Stomach (tissue), 8 donors: ENCODE results near the gene FRZB. TPM values are rescaled to one million over a fixed set of nuclear protein-coding genes. Genes with fewer than 3 reads are reported as not detected.

ENCODE experiments used
- polyA plus RNA-seq, 3 donors: library from polyadenylated mRNA; stranded (reverse); fragments of 200-250 nt; gene quantifications; one replicate each; pipeline ENCODE4 v1.2.3, GENCODE V29; 2013
- small RNA-seq, 4 donors: library from RNA; depleted of rRNA; stranded (forward); fragments of <200 nt; gene quantifications; one replicate each; pipeline ENCODE3, GENCODE V24; 2016
- total RNA-seq, 5 donors: library from RNA; depleted of rRNA; stranded (reverse); fragments of >200 nt; gene quantifications; one replicate each; pipeline versions ENCODE4 v1.1.0 to v1.2.3, GENCODE V29; 2014 to 2016
- donor health status: healthy with polysubstance abuse.
- donor health status: Bipolar disorder and iron deficiency.
- donor health status: healthy.

The FRZB gene
- total and polyA plus RNA-seq, 8 donors = 0.76 to 85.3 (median 6.2) TPM

Small RNAs within 50 kb of the gene (small RNA-seq; reads per million reads assigned to genes)
- gene RF00019 = 0 reads per million in 4 donors
- gene RNU6-1122P = 0 reads per million in 4 donors

Other genes with a start within 250 kb of the FRZB start
- 100 to 1,000 TPM in 1 of 5 donors, 10 to 100 TPM in 3, 1 to 10 TPM in 1; 7.6 to 182 (median 37.1) TPM for gene DNAJC10, start 150.4 kb downstream of the FRZB start, total RNA-seq
- gene DNAJC10, start 150.4 kb downstream of the FRZB start, polyA plus RNA-seq = 10 to 100 TPM; 11.0 to 15.9 (median 12.6) TPM
- 100 to 1,000 TPM in 3 of 5 donors, 10 to 100 TPM in 2; 13.0 to 262 (median 100) TPM for gene NCKAP1, start 171.8 kb upstream of the FRZB start, total RNA-seq
- 10 to 100 TPM; 41.5 to 43.7 (median 43.7) TPM for gene NCKAP1, start 171.8 kb upstream of the FRZB start, polyA plus RNA-seq
- gene DUSP19, start 212.1 kb upstream of the FRZB start, total RNA-seq = 10 to 100 TPM in 1 of 5 donors, 1 to 10 TPM in 3, not detected in 1; 3.5 to 19.6 (median 4.9) TPM
- gene DUSP19, start 212.1 kb upstream of the FRZB start, polyA plus RNA-seq = 1 to 10 TPM; 1.1 to 4.3 (median 1.7) TPM